Measurements from ENCODE around the gene SAE1.

GRCh38 chr19:47135156-47135555, 4.5 kb downstream of the SAE1 start:
- TF ChIP-seq EP300 (IDR thresholded peaks at IDR 0.05) (no peak), CTCF (IDR thresholded peaks at IDR 0.05) (no peak), POLR2A (IDR thresholded peaks at IDR 0.05) (no peak), POLR2AphosphoS5 (IDR thresholded peaks at IDR 0.05) (no peak)
